Ammon's horn (tissue), 1 donor: ENCODE results near the gene DIP2C.

Experiments used
- DNase-seq: peaks from one replicate; pipeline ENCODE4 v3.0.0-alpha.2; 2016; ENCODE audit warnings: low spot score

DIP2C gene

GRCh38 chr10:228366-228765, 461.1 kb downstream of the DIP2C start:
- DNase-seq, result no peak

DNA sequence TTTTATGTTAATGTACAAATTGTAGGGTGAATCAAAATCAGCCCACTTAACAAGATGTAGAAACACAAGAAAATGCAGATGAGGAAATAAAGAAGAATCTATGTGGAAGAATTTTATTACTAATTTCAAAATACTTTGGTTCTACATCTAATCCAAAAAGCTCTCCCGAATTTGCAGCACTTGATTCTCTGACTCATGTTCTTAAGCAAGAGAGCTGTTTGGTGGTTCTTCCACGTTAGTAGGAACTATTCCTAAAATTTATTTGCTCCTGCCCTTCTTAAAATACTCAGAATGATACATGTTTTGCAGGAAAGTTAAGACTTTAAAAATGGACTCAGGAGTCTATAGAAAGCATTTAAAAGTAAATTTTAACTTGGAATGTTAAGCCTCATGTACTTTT, 462.5 kb downstream of the DIP2C start:
- DNase-seq, result no peak

GRCh38 chr10:226018-226417, 463.4 kb downstream of the DIP2C start:
- DNase-seq, result no peak

- DNase-seq, result no peak
Observed at GRCh38 chr10:224571-224970, 464.9 kb downstream of the DIP2C start.
